GM19438 (cell line): ENCODE data around the gene NEO1.
"Not testable (repeated sequence)": the region's sequence is repeated elsewhere in the genome, so short reads cannot be mapped to it uniquely, and the experiment has no call there.

Experiments used
- ATAC-seq: cut with Tn5 transposase; IDR thresholded peaks from one replicate; pipeline ENCODE4 v1.9.1; 2021; ENCODE audit warnings: low read depth; ENCODE audit not compliant: unreplicated experiment

NEO1 gene

GRCh38 chr15:73190189-73190601, 137.9 kb downstream of the NEO1 start:
- ATAC-seq = no peak

GRCh38 chr15:73195166-73195565, 142.9 kb downstream of the NEO1 start:
- ATAC-seq = no peak

GRCh38 chr15:73196113-73196512, 143.8 kb downstream of the NEO1 start:
- no peak for ATAC-seq

GRCh38 chr15:73200339-73200738, 148.1 kb downstream of the NEO1 start:
- ATAC-seq = no peak

GRCh38 chr15:73210630-73211029, 158.4 kb downstream of the NEO1 start:
- ATAC-seq = no peak

- ATAC-seq = no peak
Observed at GRCh38 chr15:73212424-73212823, 160.2 kb downstream of the NEO1 start.

GRCh38 chr15:73221450-73221849, 169.2 kb downstream of the NEO1 start:
- ATAC-seq = not testable (repeated sequence)

GRCh38 chr15:73225358-73226015, 173.2 kb downstream of the NEO1 start:
- ATAC-seq = no peak

- no peak for ATAC-seq
Observed at GRCh38 chr15:73226093-73226814, 174.0 kb downstream of the NEO1 start.

GRCh38 chr15:73227433-73228056, 175.3 kb downstream of the NEO1 start:
- no peak for ATAC-seq

GRCh38 chr15:73228128-73228646, 175.9 kb downstream of the NEO1 start:
- ATAC-seq = no peak

GRCh38 chr15:73231661-73232419, 179.6 kb downstream of the NEO1 start:
- ATAC-seq = no peak

GRCh38 chr15:73232776-73233175, 180.5 kb downstream of the NEO1 start:
- no peak for ATAC-seq

GRCh38 chr15:73233623-73234022, 181.4 kb downstream of the NEO1 start:
- no peak for ATAC-seq

GRCh38 chr15:73237910-73238309, 185.6 kb downstream of the NEO1 start:
- no peak for ATAC-seq

- no peak for ATAC-seq
Observed at GRCh38 chr15:73239564-73240215, 187.4 kb downstream of the NEO1 start.

- ATAC-seq = no peak
Observed at GRCh38 chr15:73240866-73241499, 188.7 kb downstream of the NEO1 start.

GRCh38 chr15:73244333-73244732, 192.1 kb downstream of the NEO1 start:
- no peak for ATAC-seq

- no peak for ATAC-seq
Observed at GRCh38 chr15:73246439-73246838, 194.2 kb downstream of the NEO1 start.

GRCh38 chr15:73246898-73247297, 194.6 kb downstream of the NEO1 start:
- no peak for ATAC-seq
